Right atrium auricular region (tissue), 2 donors: ENCODE results near the gene PCSK6. TPM values are rescaled to one million over a fixed set of nuclear protein-coding genes. Genes with fewer than 3 reads are reported as not detected.

Experiments
- DNase-seq: peaks from one replicate; pipeline ENCODE4 v3.0.0-alpha.2; 2019; ENCODE audit warnings: low spot score
- H3K27ac ChIP-seq, 2 donors: fragments of 200-600 bp; sonication (generic); 1 replicate in 1 of 2; 2 replicates in 1 of 2; pipeline ENCODE4 v1.5.1; 2016 to 2019
- H3K27me3 ChIP-seq, 2 donors: fragments of 200-600 bp; sonication (generic); one replicate each; pipeline versions ENCODE4 v1.5.1 to v1.6.0; 2017 to 2019
- H3K36me3 ChIP-seq: fragments of 200-600 bp; sonication (generic); one replicate; pipeline ENCODE4 v1.5.1; 2016
- H3K4me1 ChIP-seq, 2 donors: fragments of 200-600 bp; sonication (generic); one replicate each; pipeline versions ENCODE4 v1.5.1 to v1.6.0; 2017 to 2019
- H3K4me3 ChIP-seq, 2 donors: fragments of 200-600 bp; sonication (generic); 1 replicate in 1 of 2; 2 replicates in 1 of 2; pipeline ENCODE4 v1.5.1; 2017 to 2019; ENCODE audit warnings: mild to moderate bottlenecking in 1 of 2, moderate library complexity in 1 of 2
- H3K9me3 ChIP-seq, 2 donors: fragments of 200-600 bp; sonication (generic); one replicate each; pipeline ENCODE4 v1.5.1; 2019
- total RNA-seq, 2 donors: library from RNA; depleted of rRNA; stranded (reverse); fragments of >200 nt; gene quantifications; one replicate each; pipeline ENCODE4 v1.1.0, GENCODE V29; 2016
- TF ChIP-seq, protein P1 (sequence below), 2 donors: fragments of 200-600 bp; sonication (generic); IDR thresholded peaks; one replicate each; pipeline ENCODE4 v1.5.1; 2019; ENCODE audit warnings: antibody characterized with exemption in 2 of 2

Gene PCSK6
- total RNA-seq, 2 donors from 2014 or later: 14.4 to 19.9 TPM

DNA sequence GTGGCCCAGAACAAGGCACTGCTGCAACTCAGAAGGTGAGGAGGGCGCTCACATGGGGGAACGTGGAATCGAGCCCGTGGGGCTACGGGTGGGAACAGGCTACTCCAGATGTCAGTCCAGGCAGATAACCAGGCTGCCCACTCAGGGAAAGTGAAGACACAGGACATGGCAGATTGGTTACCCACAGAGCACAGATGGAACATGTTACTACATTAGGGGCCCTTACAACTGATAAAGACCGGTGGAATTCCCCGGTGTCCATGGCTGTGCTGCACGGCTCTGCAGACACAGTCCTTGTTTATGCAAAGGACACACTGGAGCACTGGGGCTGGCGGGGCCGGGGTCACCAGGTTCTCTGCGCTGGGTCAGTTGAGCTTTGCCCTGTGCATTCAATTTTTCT lies 36.9 kb downstream of the PCSK6 start:
- H3K36me3 ChIP-seq: no peaks in the 10 kb centered on the region
- TF ChIP-seq, protein P1, sequence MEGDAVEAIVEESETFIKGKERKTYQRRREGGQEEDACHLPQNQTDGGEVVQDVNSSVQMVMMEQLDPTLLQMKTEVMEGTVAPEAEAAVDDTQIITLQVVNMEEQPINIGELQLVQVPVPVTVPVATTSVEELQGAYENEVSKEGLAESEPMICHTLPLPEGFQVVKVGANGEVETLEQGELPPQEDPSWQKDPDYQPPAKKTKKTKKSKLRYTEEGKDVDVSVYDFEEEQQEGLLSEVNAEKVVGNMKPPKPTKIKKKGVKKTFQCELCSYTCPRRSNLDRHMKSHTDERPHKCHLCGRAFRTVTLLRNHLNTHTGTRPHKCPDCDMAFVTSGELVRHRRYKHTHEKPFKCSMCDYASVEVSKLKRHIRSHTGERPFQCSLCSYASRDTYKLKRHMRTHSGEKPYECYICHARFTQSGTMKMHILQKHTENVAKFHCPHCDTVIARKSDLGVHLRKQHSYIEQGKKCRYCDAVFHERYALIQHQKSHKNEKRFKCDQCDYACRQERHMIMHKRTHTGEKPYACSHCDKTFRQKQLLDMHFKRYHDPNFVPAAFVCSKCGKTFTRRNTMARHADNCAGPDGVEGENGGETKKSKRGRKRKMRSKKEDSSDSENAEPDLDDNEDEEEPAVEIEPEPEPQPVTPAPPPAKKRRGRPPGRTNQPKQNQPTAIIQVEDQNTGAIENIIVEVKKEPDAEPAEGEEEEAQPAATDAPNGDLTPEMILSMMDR (IDR thresholded peaks at IDR 0.05): no peak
- no peaks in the 10 kb centered on the region for H3K9me3 ChIP-seq
- no peak overlapping the region for H3K4me3 ChIP-seq
- peaks cover 0 to 39% of the 10 kb centered on the region in 2 donors for H3K4me1 ChIP-seq
- peak overlapping the region in 1 of 2 donors; percentile 51 for H3K27ac ChIP-seq
- H3K27me3 ChIP-seq: no peaks in the 10 kb centered on the region
- no peak for DNase-seq

DNA sequence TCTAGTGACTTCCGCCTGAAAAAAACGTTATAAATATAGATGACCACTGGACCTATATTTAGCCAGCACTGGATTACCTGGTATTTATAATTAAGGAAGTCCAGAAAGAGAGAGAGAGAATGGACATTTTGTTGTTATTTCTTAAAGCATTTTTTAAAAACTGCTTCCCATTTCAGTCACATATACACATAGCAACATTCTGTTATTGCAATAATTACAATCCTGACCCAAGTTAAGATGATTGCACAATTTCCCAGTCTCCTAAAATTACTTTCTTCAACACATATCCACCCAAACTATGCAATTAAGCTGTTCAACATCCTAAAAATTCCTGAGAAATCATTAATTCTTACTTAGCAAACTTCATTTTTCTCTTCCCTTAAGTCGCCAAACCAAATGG lies 37.7 kb downstream of the PCSK6 start:
- Histone ChIP-seq H3K9me3 (no peaks in the 10 kb centered on the region), H3K36me3 (no peaks in the 10 kb centered on the region), H3K27ac (peak overlapping the region in 1 of 2 donors; percentile 51), H3K4me3 (no peak overlapping the region), H3K27me3 (no peaks in the 10 kb centered on the region), H3K4me1 (peaks cover 0 to 42% of the 10 kb centered on the region in 2 donors)
- no peak for DNase-seq
- TF ChIP-seq, protein P1 (IDR thresholded peaks at IDR 0.05): no peak

DNA sequence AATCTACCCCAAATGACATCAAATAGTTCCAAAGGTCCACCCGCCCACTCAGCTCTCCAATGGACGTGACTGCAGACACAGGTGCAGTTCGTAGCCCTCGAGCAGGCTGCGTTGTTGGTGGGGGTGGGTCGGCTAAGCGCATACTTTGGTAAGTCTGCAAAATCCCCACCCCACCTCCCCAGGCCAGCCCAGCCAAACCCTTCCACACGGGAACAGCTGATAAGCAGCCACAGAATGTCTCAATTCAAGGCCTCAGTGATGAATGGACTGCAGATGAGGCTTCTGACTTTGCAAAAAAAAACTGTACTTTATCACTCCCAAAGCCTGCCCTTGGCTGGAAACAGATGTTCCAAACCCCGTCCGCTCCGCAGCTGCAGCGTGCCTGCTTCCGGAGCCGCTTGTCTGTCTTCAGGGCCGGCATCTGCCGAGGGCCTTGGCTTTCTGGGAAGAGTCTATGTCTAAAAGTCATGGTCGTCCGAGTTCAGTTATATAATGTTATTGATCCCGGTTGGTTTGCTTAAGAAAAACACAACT lies 38.2 kb downstream of the PCSK6 start:
- Histone ChIP-seq H3K9me3 (no peaks in the 10 kb centered on the region), H3K27me3 (no peaks in the 10 kb centered on the region), H3K4me3 (no peak overlapping the region), H3K27ac (peak overlapping the region in 1 of 2 donors; percentile 51), H3K4me1 (peaks cover 0 to 43% of the 10 kb centered on the region in 2 donors), H3K36me3 (no peaks in the 10 kb centered on the region)
- TF ChIP-seq, protein P1 (IDR thresholded peaks at IDR 0.05): no peak
- no peak for DNase-seq

DNA sequence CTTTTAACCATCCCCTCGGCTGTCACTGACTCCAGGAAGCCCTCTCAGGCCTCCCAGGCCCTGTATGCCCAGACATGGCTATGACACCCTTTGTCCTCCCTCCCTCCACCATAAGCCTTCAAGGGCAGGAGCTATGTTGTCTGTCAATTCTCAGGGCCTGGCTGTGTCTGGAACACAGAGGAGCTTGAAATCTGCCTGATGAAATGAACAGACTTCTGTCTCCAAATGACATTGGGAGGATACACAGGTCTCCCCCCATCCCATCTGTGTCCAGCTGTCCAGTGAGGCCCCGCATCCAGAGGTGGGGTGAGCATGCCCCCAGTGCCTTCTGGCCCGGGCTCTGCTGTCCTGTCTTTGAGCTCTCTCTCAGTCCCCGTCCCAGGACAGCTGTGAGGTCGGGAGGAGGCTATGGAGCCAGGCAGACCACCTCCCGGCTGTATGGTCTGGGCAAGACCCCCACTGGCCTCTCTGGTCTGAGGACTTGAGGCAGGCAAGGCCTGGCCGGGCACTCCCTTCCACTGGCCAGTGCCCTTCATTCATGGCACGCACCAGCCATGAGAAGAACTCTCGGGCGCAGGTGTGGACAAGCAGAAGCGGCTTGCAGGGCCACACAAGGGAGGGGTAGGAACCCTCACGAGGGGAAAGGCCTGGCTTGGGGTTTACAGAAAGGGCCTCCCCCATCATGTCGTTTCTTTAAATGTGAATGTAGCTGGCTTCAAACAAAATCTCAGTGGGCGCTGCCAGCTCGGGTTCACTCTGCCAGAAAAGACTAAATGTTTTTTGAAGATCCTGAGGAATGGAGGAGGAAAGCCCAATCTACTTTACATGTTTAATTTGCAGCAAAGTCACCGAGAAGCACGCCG lies 38.9 kb downstream of the PCSK6 start:
- Histone ChIP-seq H3K36me3 (no peaks in the 10 kb centered on the region), H3K27ac (peak overlapping the region; percentile 3 to 51), H3K9me3 (no peaks in the 10 kb centered on the region), H3K4me3 (no peak overlapping the region), H3K27me3 (no peaks in the 10 kb centered on the region), H3K4me1 (peaks cover 0 to 43% of the 10 kb centered on the region in 2 donors)
- TF ChIP-seq, protein P1 (IDR thresholded peaks at IDR 0.05): no peak
- DNase-seq: no peak

DNA sequence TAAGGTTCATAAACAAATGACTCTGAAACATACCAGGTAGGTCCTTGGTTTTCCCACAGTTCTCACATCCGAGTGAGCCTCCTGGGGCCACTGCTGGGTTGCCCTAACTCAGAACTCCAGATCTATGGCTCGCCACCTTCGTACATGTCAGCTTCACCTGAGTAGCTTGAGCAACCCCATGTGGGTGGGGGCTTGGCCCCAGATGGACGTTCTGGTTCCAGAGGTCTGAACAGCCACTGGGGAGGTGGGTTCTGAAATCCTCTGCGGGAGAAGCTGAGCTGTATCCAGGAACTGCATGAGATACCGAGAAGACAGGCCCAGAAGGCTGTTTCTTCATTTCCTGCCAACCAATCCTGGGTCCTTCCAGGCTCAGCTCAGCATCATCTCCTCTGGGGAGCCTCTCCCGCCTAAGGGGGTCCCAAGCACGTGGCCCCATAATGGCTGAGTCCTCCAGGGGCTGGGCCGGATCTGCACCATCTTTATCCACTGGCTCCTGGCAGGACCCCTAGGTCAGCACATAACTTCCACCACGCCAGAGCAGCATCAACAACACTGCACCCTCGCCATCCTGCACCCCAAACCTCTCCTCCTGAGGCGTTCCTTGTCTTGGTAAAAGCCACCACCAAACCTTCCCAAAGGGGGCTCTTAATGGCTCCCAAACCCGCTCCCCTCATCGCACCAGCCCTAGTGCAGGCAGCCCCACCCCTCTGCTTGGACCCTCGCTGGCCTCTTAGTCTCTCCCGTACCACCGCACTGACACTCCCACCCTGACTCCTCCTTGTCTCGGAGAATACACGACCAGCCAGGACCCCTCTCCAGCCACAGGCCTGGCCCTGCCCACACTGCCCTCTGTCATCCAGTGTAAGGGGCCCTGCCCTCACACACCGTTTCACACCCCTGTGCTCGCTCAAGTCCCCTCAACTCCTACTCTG lies 39.8 kb downstream of the PCSK6 start:
- no peaks in the 10 kb centered on the region for H3K27me3 ChIP-seq
- H3K36me3 ChIP-seq: no peaks in the 10 kb centered on the region
- no peak overlapping the region for H3K4me3 ChIP-seq
- no peak for DNase-seq
- no peaks in the 10 kb centered on the region for H3K9me3 ChIP-seq
- H3K4me1 ChIP-seq: peaks cover 0 to 38% of the 10 kb centered on the region in 2 donors
- peak overlapping the region in 1 of 2 donors; percentile 51 for H3K27ac ChIP-seq
- TF ChIP-seq, protein P1 (IDR thresholded peaks at IDR 0.05): no peak
